ENCODE data around the gene CFAP100. TPM values are rescaled to one million over a fixed set of nuclear protein-coding genes. Genes with fewer than 3 reads are reported as not detected.

Gene CFAP100
- total RNA-seq, 1 experiment from 2014 or later = not detected

GRCh38 chr3:126478581-126479310, 84.0 kb downstream of the CFAP100 start:
- no peak for DNase-seq (ENCODE audit: low read depth)

- no peak for DNase-seq (ENCODE audit: low read depth)
These were observed 84.9 kb downstream of the CFAP100 start for GRCh38 chr3:126479642-126480041.

GRCh38 chr3:126480206-126480605, 85.5 kb downstream of the CFAP100 start:
- DNase-seq (ENCODE audit: low read depth) = no peak

- no peak for DNase-seq (ENCODE audit: low read depth)
These were observed 86.2 kb downstream of the CFAP100 start for GRCh38 chr3:126480861-126481260.

GRCh38 chr3:126481808-126482502, 87.2 kb downstream of the CFAP100 start:
- DNase-seq (ENCODE audit: low read depth) = no peak

GRCh38 chr3:126482503-126483255, 88.0 kb downstream of the CFAP100 start:
- DNase-seq (ENCODE audit: low read depth) = no peak

GRCh38 chr3:126483321-126483761, 88.6 kb downstream of the CFAP100 start:
- DNase-seq (ENCODE audit: low read depth) = no peak

GRCh38 chr3:126484148-126484547, 89.4 kb downstream of the CFAP100 start:
- no peak for DNase-seq (ENCODE audit: low read depth)

GRCh38 chr3:126484662-126485061, 90.0 kb downstream of the CFAP100 start:
- DNase-seq (ENCODE audit: low read depth) = no peak

GRCh38 chr3:126485176-126485897, 90.6 kb downstream of the CFAP100 start:
- DNase-seq (ENCODE audit: low read depth) = no peak

- no peak for DNase-seq (ENCODE audit: low read depth)
These were observed 91.2 kb downstream of the CFAP100 start for GRCh38 chr3:126485956-126486355.

Other genes starting within 250 kb of the CFAP100 start
- gene ALDH1L1, start 214.3 kb upstream of the CFAP100 start, total RNA-seq (2014; rRNA removed; shearing (Covaris generic)) = 0.11 TPM in 1 of 2 replicates, not detected in the other
- 0.06 and 1.5 TPM in 2 replicates for gene KLF15, start 37.5 kb upstream of the CFAP100 start, total RNA-seq (2014; rRNA removed; shearing (Covaris generic))
- 8.7 and 10.0 TPM in 2 replicates for gene ZXDC, start 81.0 kb downstream of the CFAP100 start, total RNA-seq (2014; rRNA removed; shearing (Covaris generic))
- gene UROC1, start 122.9 kb downstream of the CFAP100 start, total RNA-seq (2014; rRNA removed; shearing (Covaris generic)) = not detected in 2 replicates
- gene CHST13, start 129.2 kb downstream of the CFAP100 start, total RNA-seq (2014; rRNA removed; shearing (Covaris generic)) = not detected in 2 replicates
- not detected in 2 replicates for gene C3orf22, start 164.0 kb downstream of the CFAP100 start, total RNA-seq (2014; rRNA removed; shearing (Covaris generic))